ENCODE results near the gene NAPG.

GRCh38 chr18:10514601-10515000 is 11.2 kb upstream of the NAPG start:
- TF ChIP-seq CTCF (IDR thresholded peaks at IDR 0.05): no peak
- no peak for TF ChIP-seq POLR2A (IDR thresholded peaks at IDR 0.05)
- TF ChIP-seq POLR2AphosphoS5 (IDR thresholded peaks at IDR 0.05; ENCODE audit: insufficient read depth in 1 of 2, low read depth in 1 of 2): no peak
